Cardiac muscle cell (in vitro differentiated cells and primary cell): ENCODE data around the gene CIDEC. TPM values are rescaled to one million over a fixed set of nuclear protein-coding genes. Genes with fewer than 3 reads are reported as not detected.

ENCODE experiments used
- DNase-seq, 2 donors: peaks; one replicate each; pipeline versions ENCODE4 v3.0.0 to v3.0.0-alpha.2; 2010 to 2017; ENCODE audit warnings: low read depth in 1 of 2, low spot score in 1 of 2
- H3K27ac ChIP-seq: fragments of 200-600 bp; sonication (generic); 2 replicates; pipeline ENCODE4 v1.5.1; 2016
- H3K27me3 ChIP-seq: fragments of 200-600 bp; sonication (generic); 2 replicates; pipeline ENCODE4 v1.6.0; 2016; ENCODE audit warnings: control low read depth
- H3K36me3 ChIP-seq: fragments of 200-600 bp; sonication (generic); 2 replicates; pipeline ENCODE4 v1.5.1; 2016; ENCODE audit warnings: control low read depth
- H3K4me1 ChIP-seq: fragments of 200-600 bp; sonication (generic); 2 replicates; pipeline ENCODE4 v1.8.1; 2017; ENCODE audit warnings: low read depth, mild to moderate bottlenecking, mixed run types
- H3K4me3 ChIP-seq: fragments of 200-600 bp; sonication (generic); 2 replicates; pipeline ENCODE4 v1.5.1; 2016; ENCODE audit warnings: mild to moderate bottlenecking
- H3K9me3 ChIP-seq: fragments of 200-600 bp; sonication (generic); 2 replicates; pipeline ENCODE4 v1.5.1; 2017; ENCODE audit warnings: low read depth, mild to moderate bottlenecking, control low read depth
- polyA plus RNA-seq: library from polyadenylated mRNA; unstranded; fragments of >200 nt; fragmentation: Nextera tagmentation; extraction: Ambion mirVana; gene quantifications from 2 replicates; pipeline ENCODE4 v1.2.1, GENCODE V29; 2016
- total RNA-seq: library from RNA; depleted of rRNA; stranded (reverse); fragments of >200 nt; gene quantifications from 2 replicates; pipeline ENCODE4 v1.2.3, GENCODE V29; 2016
- TF ChIP-seq, protein P1 (sequence below): IDR thresholded peaks from 2 replicates; pipeline ENCODE4 v1.5.1; 2012; ENCODE audit warnings: low read depth, mild to moderate bottlenecking, low read length

The CIDEC gene, protein sequence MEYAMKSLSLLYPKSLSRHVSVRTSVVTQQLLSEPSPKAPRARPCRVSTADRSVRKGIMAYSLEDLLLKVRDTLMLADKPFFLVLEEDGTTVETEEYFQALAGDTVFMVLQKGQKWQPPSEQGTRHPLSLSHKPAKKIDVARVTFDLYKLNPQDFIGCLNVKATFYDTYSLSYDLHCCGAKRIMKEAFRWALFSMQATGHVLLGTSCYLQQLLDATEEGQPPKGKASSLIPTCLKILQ
- total RNA-seq (not detected in 2 replicates), polyA plus RNA-seq (0.37 TPM in 1 of 2 replicates, not detected in the other)

DNA sequence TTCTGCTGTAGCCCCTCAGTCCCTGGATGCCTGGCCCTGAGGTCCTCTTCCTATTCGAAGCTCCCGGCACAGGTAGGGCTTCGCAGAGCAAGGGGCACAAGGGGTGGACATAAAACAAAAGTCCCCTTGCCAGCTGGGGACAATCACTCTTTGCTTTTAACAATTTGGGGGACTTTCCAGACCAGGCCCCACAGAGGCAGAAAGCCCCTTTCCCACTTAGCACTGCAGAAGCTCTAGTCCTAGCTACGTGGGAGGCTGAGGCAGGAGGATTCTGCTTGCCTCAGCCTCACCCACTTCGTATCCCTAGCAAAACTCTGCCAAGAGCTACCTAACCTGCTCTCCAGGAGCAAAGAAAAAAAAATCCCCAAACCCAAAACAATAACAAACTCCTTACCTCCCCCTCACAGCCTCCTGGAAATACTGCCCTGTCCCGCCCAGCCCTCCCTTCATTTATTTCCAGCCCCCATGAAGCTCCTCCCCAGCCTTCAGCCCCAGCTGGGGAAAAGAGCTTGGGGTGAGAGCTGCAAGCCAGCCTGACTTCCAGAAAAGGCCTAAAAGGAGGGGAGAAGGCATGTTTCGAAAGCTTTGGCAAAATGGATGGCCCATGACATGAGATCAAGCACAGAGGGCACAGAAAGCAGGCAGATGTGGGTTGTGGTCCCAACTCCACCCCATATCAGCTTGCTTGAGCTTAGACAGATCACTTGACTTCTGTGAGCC lies at the start of gene CIDEC:
Gene CIDEC, minus strand, starts transcription at position 424 of the 720 bp plus-strand sequence. CDS start 1,767 bp downstream, outside the sequence.
- TF ChIP-seq, protein P1, sequence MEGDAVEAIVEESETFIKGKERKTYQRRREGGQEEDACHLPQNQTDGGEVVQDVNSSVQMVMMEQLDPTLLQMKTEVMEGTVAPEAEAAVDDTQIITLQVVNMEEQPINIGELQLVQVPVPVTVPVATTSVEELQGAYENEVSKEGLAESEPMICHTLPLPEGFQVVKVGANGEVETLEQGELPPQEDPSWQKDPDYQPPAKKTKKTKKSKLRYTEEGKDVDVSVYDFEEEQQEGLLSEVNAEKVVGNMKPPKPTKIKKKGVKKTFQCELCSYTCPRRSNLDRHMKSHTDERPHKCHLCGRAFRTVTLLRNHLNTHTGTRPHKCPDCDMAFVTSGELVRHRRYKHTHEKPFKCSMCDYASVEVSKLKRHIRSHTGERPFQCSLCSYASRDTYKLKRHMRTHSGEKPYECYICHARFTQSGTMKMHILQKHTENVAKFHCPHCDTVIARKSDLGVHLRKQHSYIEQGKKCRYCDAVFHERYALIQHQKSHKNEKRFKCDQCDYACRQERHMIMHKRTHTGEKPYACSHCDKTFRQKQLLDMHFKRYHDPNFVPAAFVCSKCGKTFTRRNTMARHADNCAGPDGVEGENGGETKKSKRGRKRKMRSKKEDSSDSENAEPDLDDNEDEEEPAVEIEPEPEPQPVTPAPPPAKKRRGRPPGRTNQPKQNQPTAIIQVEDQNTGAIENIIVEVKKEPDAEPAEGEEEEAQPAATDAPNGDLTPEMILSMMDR, result no peak
- DNase-seq, result no peak
- Histone ChIP-seq H3K27me3 (no peaks in the 10 kb centered on the region), H3K4me3 (no peak within 1 kb of the TSS), H3K9me3 (no peaks in the 10 kb centered on the region), H3K27ac (no peak within 1 kb of the TSS), H3K4me1 (no peaks in the 10 kb centered on the region), H3K36me3 (no peaks in the 10 kb centered on the region)

DNA sequence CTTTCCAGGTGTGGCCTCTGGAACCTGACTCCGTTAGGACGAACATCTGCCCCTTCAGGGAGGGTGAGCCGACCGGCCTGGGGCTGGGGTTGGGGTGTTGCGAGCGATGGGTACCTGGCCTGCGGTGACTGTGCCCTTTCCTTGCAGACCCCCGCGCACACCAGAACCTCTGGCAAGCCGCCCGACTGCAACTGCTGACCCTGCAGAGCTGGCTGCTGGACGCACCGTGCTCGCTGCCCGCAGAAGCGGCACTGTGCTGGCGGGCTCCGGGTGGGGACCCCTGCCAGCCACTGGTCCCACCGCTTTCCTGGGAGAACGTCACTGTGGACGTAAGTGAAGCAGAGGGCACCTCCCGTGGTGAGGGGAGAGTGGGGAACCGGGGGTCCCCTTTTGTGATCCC lies 48.1 kb upstream of the CIDEC start:
- H3K36me3 ChIP-seq, result no peaks in the 10 kb centered on the region

DNA sequence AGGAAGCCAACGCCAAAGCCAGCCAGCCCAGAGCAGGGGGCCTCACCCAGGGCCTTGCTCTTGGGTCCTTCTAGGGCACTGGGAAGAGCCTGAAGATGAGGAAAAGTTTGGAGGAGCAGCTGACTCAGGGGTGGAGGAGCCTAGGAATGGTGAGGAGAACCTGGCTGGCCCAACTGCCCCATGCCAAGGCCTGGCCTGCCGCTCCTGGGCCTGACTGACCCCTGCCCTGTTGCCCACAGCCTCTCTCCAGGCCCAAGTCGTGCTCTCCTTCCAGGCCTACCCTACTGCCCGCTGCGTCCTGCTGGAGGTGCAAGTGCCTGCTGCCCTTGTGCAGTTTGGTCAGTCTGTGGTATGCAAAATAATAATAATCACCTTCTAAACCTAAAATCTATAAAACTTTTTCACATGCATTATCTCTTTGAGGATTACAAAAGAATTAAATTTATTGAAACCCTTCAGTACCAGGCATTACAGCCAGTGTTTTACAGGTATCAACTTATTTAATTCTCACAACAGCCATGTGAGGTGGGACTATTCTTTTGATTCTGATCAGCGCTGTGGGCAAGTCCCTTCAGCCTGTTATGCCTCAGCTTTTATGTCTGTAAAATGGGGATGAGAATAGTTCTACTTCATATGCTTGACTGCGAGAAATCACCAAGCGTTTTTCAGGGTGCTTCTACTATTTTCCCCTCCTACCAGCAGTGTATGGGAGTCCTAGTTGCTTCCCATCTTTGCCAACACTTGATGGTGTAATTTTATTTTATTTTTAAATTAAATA lies 38.4 kb upstream of the CIDEC start:
- DNase-seq, result no peak
- TF ChIP-seq, protein P1, result no peak
- Histone ChIP-seq H3K27me3 (no peaks in the 10 kb centered on the region), H3K4me3 (no peak overlapping the region), H3K4me1 (peaks cover 16% of the 10 kb centered on the region), H3K36me3 (peaks cover 2% of the 10 kb centered on the region), H3K9me3 (no peaks in the 10 kb centered on the region), H3K27ac (no peak overlapping the region)

More for the DNA sequence above, 48.1 kb upstream of the CIDEC start:
- DNase-seq, result no peak
- H3K27ac ChIP-seq, result no peak overlapping the region
- TF ChIP-seq, protein P1, result no peak
- H3K27me3 ChIP-seq, result no peaks in the 10 kb centered on the region
- no peaks in the 10 kb centered on the region for H3K4me1 ChIP-seq
- H3K9me3 ChIP-seq, result no peaks in the 10 kb centered on the region
- H3K4me3 ChIP-seq, result no peak overlapping the region

DNA sequence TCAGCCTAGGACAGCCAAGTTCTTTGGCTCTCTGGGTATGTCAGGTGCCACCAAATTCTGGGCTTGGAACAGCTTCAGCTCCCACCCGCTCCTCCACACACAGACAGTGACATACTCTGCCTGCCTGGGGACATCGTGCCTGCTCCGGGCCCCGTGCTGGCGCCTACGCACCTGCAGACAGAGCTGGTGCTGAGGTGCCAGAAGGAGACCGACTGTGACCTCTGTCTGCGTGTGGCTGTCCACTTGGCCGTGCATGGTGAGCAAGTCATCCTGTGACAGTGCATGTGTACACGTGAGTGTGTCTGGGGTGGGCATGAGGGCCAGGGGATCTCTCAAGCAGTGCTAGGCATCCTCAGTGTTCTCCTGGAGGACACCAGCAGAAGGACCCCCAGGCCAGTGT lies 37.8 kb upstream of the CIDEC start:
- TF ChIP-seq, protein P1, result no peak
- Histone ChIP-seq H3K9me3 (no peaks in the 10 kb centered on the region), H3K36me3 (peaks cover 2% of the 10 kb centered on the region), H3K4me1 (peaks cover 16% of the 10 kb centered on the region), H3K27ac (no peak overlapping the region), H3K27me3 (no peaks in the 10 kb centered on the region), H3K4me3 (no peak overlapping the region)
- no peak for DNase-seq

DNA sequence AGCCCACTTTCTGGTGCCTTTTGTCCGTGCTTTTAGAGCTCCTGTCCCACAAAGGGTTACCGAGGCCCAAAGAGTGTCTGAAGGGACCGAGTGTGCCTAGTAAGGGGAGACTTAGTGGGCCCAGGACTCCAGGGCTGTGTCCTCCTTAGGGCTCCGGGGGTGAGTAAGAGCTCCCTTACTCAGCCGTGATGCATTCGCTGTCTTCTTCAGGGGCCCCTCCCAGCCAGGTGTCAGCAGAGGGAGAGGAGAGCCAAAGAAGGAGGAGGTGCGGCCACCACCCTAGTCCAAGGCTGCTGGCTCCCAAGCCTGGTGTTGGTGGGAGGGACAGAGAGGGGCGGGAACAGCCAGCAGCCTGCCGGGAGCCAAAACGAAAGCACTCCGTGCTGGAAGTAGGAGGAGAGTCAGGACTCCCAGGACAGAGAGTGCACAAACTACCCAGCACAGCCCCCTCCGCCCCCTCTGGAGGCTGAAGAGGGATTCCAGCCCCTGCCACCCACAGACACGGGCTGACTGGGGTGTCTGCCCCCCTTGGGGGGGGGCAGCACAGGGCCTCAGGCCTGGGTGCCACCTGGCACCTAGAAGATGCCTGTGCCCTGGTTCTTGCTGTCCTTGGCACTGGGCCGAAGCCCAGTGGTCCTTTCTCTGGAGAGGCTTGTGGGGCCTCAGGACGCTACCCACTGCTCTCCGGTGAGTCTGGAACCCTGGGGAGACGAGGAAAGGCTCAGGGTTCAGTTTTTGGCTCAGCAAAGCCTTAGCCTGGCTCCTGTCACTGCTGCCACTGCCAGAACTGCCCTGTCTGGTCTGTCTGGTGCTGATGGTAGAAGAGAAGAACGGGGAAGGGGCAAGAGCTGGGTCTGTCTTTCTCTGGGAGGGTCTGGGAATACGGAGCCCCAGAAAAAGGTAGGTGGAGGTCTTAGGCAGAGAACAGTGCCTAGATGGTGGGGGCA lies 37.0 kb upstream of the CIDEC start, which contains the start of gene IL17RC:
Gene IL17RC, plus strand, starts transcription at position 365 of the 947 bp plus-strand sequence. Its CDS starts 218 bp downstream, at position 583.
- peak; percentile 85 to 87 for DNase-seq
- Histone ChIP-seq H3K27me3 (no peaks in the 10 kb centered on the region), H3K4me3 (peak within 1 kb of the TSS; percentile 27), H3K36me3 (peaks cover 2% of the 10 kb centered on the region), H3K27ac (peak within 1 kb of the TSS; percentile 52), H3K4me1 (peaks cover 16% of the 10 kb centered on the region), H3K9me3 (no peaks in the 10 kb centered on the region)
- TF ChIP-seq, protein P1, result no peak
